Neural cell (in vitro differentiated cells): ENCODE results near the gene LIMCH1. TPM values are rescaled to one million over a fixed set of nuclear protein-coding genes. Genes with fewer than 3 reads are reported as not detected.

ENCODE experiments used
- H2AFZ ChIP-seq: fragments of 200-600, 300-800 bp; sonication (generic), shearing (Covaris generic); 2 replicates; pipeline ENCODE4 v1.6.0; 2014; ENCODE audit warnings: low read depth, mild to moderate bottlenecking, antibody characterized with exemption, low read length, moderate library complexity
- H3F3A ChIP-seq: fragments of 200-600 bp; shearing (Covaris generic); 2 replicates; pipeline ENCODE4 v1.6.1; 2016; ENCODE audit warnings: mild to moderate bottlenecking, moderate library complexity, mixed read lengths, antibody characterized with exemption, low read length; ENCODE audit not compliant: insufficient read depth, poor library complexity, severe bottlenecking
- H3K27ac ChIP-seq: fragments of 200-600, 300-800 bp; sonication (generic), shearing (Covaris generic); 2 replicates; pipeline ENCODE4 v1.5.1; 2014; ENCODE audit warnings: mild to moderate bottlenecking, low read length, moderate library complexity
- H3K27me3 ChIP-seq: fragments of 300-800, 200-600 bp; sonication (generic), shearing (Covaris generic); 2 replicates; pipeline ENCODE4 v1.6.0; 2014; ENCODE audit warnings: mild to moderate bottlenecking, low read depth, low read length, moderate library complexity; ENCODE audit not compliant: insufficient read depth
- H3K36me3 ChIP-seq: fragments of 300-800, 200-600 bp; sonication (generic), shearing (Covaris generic); 2 replicates; pipeline ENCODE4 v1.5.1; 2014; ENCODE audit warnings: mild to moderate bottlenecking, antibody characterized with exemption, low read length, moderate library complexity; ENCODE audit not compliant: insufficient read depth
- H3K4me2 ChIP-seq: fragments of 300-800, 200-600 bp; sonication (generic), shearing (Covaris generic); 2 replicates; pipeline ENCODE4 v1.6.0; 2014; ENCODE audit warnings: mild to moderate bottlenecking, low read length
- H3K4me3 ChIP-seq: fragments of 300-800, 200-600 bp; sonication (generic), shearing (Covaris generic); 2 replicates; pipeline ENCODE4 v1.5.1; 2014; ENCODE audit warnings: mild to moderate bottlenecking, low read length, moderate library complexity
- H3K79me2 ChIP-seq: fragments of 200-600 bp; shearing (Covaris generic); replicated peaks from 2 replicates; pipeline ENCODE4 v1.6.0; 2014; ENCODE audit warnings: mild to moderate bottlenecking, low read length, moderate library complexity; ENCODE audit not compliant: insufficient read depth
- H3K9ac ChIP-seq: fragments of 300-800, 200-600 bp; sonication (generic), shearing (Covaris generic); 2 replicates; pipeline ENCODE4 v1.6.1; 2016; ENCODE audit warnings: mild to moderate bottlenecking, low read length, mixed read lengths
- H3K9me2 ChIP-seq: fragments of 200-600 bp; shearing (Covaris generic); 2 replicates; pipeline ENCODE4 v1.6.1; 2016; ENCODE audit warnings: mild to moderate bottlenecking, low read length, mixed read lengths; ENCODE audit not compliant: insufficient read depth
- H3K9me3 ChIP-seq: fragments of 200-600, 300-800 bp; sonication (generic), shearing (Covaris generic); 2 replicates; pipeline ENCODE4 v1.6.1; 2016; ENCODE audit warnings: mild to moderate bottlenecking, mixed run types, low read length, moderate library complexity, mixed read lengths
- H4K20me1 ChIP-seq: fragments of 200-600 bp; shearing (Covaris generic); 2 replicates; pipeline ENCODE4 v1.6.1; 2016; ENCODE audit warnings: mild to moderate bottlenecking, mixed run types; ENCODE audit not compliant: insufficient read depth
- EP300 ChIP-seq: fragments of 450-650 bp; conservative IDR thresholded peaks from 2 replicates; pipeline ENCODE4 v1.6.1; 2014; ENCODE audit warnings: antibody characterized with exemption, mild to moderate bottlenecking, moderate library complexity; ENCODE audit not compliant: poor library complexity, severe bottlenecking
- EZH2 ChIP-seq: fragments of 200-600, 300-800 bp; shearing (Covaris generic), sonication (generic); IDR thresholded peaks from 2 replicates; pipeline ENCODE4 v1.6.1; 2014; ENCODE audit warnings: antibody characterized with exemption, low read length, borderline replicate concordance, mild to moderate bottlenecking; ENCODE audit not compliant: insufficient read depth, poor library complexity, severe bottlenecking
- MXI1 ChIP-seq: fragments of 450-650 bp; conservative IDR thresholded peaks from 2 replicates; pipeline ENCODE4 v1.6.1; 2014; ENCODE audit warnings: antibody characterized with exemption, mild to moderate bottlenecking; ENCODE audit not compliant: poor library complexity, severe bottlenecking
- POLR2AphosphoS5 ChIP-seq: IDR thresholded peaks from 2 replicates; pipeline ENCODE4 v1.6.1; 2012
- RAD21 ChIP-seq: fragments of 450-650 bp; conservative IDR thresholded peaks from 2 replicates; pipeline ENCODE4 v1.6.1; 2014; ENCODE audit warnings: antibody characterized with exemption, mild to moderate bottlenecking, moderate library complexity
- REST ChIP-seq: IDR thresholded peaks from 2 replicates; pipeline ENCODE4 v1.6.1; 2012; ENCODE audit warnings: borderline replicate concordance
- SMC3 ChIP-seq: fragments of 450-650 bp; conservative IDR thresholded peaks from 2 replicates; pipeline ENCODE4 v1.6.1; 2014; ENCODE audit warnings: antibody characterized with exemption, mild to moderate bottlenecking, moderate library complexity; ENCODE audit not compliant: poor library complexity
- TAF1 ChIP-seq: IDR thresholded peaks from 2 replicates; pipeline ENCODE4 v1.6.1; 2012; ENCODE audit warnings: low read depth
- polyA plus RNA-seq: library from polyadenylated mRNA; depleted of rRNA; stranded (reverse); fragments of >200 nt; gene quantifications from 2 replicates; pipeline ENCODE4 v1.2.3, GENCODE V29; 2014
- TF ChIP-seq, protein P1 (sequence below): fragments of 450-650 bp; IDR thresholded peaks from 2 replicates; pipeline ENCODE4 v1.5.1; 2014; ENCODE audit warnings: antibody characterized with exemption, mild to moderate bottlenecking, moderate library complexity; ENCODE audit not compliant: poor library complexity, severe bottlenecking

LIMCH1 gene
- polyA plus RNA-seq, 1 donor from 2014 or later, result 9.1 TPM

DNA sequence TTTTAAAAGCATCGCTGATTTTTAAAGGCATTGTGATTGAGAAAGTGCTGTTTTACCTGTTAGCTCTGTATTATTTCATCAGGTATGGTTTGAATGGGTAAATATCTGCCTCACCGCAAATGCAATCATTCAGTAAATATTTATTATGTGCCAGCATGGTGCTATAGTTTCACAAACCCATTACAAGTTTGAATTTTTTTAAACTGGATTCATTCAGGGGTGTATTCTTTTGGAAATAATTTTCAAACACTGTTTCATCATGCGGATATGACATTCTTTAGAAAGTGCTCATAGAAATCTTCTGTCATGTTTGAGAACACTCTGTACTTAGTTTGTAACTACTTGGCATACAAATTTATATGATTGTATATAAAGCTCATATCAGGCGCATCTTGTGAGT, 37.2 kb downstream of the LIMCH1 start:
- TF ChIP-seq SMC3 (no peak), MXI1 (no peak), POLR2AphosphoS5 (no peak), EZH2 (no peak), TAF1 (no peak), REST (no peak), EP300 (no peak), RAD21 (no peak)
- TF ChIP-seq, protein P1, sequence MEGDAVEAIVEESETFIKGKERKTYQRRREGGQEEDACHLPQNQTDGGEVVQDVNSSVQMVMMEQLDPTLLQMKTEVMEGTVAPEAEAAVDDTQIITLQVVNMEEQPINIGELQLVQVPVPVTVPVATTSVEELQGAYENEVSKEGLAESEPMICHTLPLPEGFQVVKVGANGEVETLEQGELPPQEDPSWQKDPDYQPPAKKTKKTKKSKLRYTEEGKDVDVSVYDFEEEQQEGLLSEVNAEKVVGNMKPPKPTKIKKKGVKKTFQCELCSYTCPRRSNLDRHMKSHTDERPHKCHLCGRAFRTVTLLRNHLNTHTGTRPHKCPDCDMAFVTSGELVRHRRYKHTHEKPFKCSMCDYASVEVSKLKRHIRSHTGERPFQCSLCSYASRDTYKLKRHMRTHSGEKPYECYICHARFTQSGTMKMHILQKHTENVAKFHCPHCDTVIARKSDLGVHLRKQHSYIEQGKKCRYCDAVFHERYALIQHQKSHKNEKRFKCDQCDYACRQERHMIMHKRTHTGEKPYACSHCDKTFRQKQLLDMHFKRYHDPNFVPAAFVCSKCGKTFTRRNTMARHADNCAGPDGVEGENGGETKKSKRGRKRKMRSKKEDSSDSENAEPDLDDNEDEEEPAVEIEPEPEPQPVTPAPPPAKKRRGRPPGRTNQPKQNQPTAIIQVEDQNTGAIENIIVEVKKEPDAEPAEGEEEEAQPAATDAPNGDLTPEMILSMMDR, result no peak

GRCh38 chr4:41575665-41576064, 37.7 kb downstream of the LIMCH1 start:
- Histone ChIP-seq H3K27ac (no peak overlapping the region), H3F3A (no peaks in the 10 kb centered on the region), H2AFZ (no peak overlapping the region), H3K36me3 (no peaks in the 10 kb centered on the region), H3K4me2 (no peak overlapping the region), H3K79me2 (no peaks in the 10 kb centered on the region), H3K9me3 (no peaks in the 10 kb centered on the region), H3K9ac (no peak overlapping the region), H3K9me2 (no peaks in the 10 kb centered on the region), H4K20me1 (no peaks in the 10 kb centered on the region), H3K4me3 (no peak overlapping the region), H3K27me3 (no peaks in the 10 kb centered on the region)
- no peak for TF ChIP-seq TAF1

More for the DNA sequence above, 37.2 kb downstream of the LIMCH1 start:
- Histone ChIP-seq H3K9ac (no peak overlapping the region), H4K20me1 (no peaks in the 10 kb centered on the region), H3K27me3 (no peaks in the 10 kb centered on the region), H3K9me3 (no peaks in the 10 kb centered on the region), H3K4me3 (no peak overlapping the region), H2AFZ (no peak overlapping the region), H3K27ac (no peak overlapping the region), H3K4me2 (no peak overlapping the region), H3K79me2 (no peaks in the 10 kb centered on the region), H3F3A (no peaks in the 10 kb centered on the region), H3K9me2 (no peaks in the 10 kb centered on the region), H3K36me3 (no peaks in the 10 kb centered on the region)

DNA sequence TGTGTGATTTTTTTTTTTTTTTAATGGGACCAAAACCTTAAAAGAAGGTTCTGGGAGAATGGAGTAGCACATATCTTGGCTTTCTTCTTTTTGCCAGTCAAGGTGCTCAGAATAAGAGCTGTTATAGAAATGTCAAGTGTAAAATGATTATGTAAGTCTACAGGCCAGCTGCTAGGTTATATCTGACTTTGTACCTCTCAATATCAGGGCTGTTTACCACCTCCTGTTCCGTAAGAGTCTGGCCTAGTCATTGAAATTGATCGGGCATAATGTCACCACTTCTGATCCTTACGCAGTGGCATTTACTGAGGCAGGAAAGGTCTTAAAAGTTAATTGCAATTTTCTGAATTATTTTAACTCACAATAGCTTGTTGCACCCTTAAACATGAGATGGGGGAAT, 41.1 kb downstream of the LIMCH1 start:
- H3K4me2 ChIP-seq, result no peak overlapping the region
- no peaks in the 10 kb centered on the region for H3K9me3 ChIP-seq

More for the DNA sequence above, 41.1 kb downstream of the LIMCH1 start:
- H3F3A ChIP-seq, result no peaks in the 10 kb centered on the region
- no peak overlapping the region for H3K9ac ChIP-seq
- no peaks in the 10 kb centered on the region for H3K79me2 ChIP-seq
- H4K20me1 ChIP-seq, result no peaks in the 10 kb centered on the region
- H3K27me3 ChIP-seq, result no peaks in the 10 kb centered on the region
- H3K27ac ChIP-seq, result no peak overlapping the region
- H2AFZ ChIP-seq, result no peak overlapping the region
- H3K36me3 ChIP-seq, result no peaks in the 10 kb centered on the region
- TF ChIP-seq SMC3, result no peak
- no peak for TF ChIP-seq EP300
- no peak for TF ChIP-seq EZH2
- TF ChIP-seq POLR2AphosphoS5, result no peak
- TF ChIP-seq REST, result no peak
- no peak overlapping the region for H3K4me3 ChIP-seq
- no peaks in the 10 kb centered on the region for H3K9me2 ChIP-seq
